Ammon's horn (tissue), 1 donor: ENCODE results near the gene GLYAT.
"Not testable (repeated sequence)": the region's sequence is repeated elsewhere in the genome, so short reads cannot be mapped to it uniquely, and the experiment has no call there.

Source experiments
- DNase-seq: peaks from one replicate; pipeline ENCODE4 v3.0.0-alpha.2; 2016; ENCODE audit warnings: low spot score

GLYAT gene

GRCh38 chr11:58742981-58743880, 11.5 kb upstream of the GLYAT start:
- no peak for DNase-seq

DNA sequence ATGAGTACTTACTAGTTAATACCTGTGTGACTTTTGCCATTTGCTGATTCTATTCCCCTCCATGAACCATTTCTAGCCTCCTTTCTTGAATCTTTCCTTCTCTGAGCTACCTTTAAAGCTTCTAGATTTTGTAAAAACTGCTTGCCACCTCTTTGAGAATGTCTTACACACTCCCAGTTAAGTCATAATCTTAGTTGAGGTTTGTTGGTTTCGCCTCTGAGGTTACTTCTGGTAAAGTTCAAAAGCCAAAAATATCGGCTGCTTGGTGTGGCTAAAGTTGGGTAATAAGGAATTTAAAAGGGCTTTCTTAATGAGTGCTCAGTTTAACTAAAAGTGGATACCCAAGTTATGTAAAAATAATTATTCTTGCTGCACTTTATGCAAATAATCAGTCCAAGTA, 10.4 kb upstream of the GLYAT start:
- DNase-seq = no peak

DNA sequence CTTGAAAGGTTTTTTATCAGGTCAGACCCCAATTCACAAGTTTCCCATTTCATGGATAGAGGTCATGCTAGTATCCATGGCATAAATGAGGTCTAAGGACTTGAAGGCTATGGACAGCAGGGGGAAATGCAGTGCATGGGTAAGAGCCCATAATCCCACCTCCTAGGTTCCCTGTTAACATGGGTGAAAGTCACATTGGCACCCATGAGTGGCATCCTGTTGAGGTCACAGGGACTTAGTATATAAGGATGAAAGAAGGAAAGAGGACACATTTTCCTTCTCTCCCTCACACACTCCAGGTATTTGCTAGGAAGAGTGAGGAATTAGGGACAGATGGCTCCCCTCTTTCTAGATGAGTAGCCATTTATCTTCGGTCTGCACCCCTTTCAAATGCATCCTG, 9.4 kb upstream of the GLYAT start:
- no peak for DNase-seq

DNA sequence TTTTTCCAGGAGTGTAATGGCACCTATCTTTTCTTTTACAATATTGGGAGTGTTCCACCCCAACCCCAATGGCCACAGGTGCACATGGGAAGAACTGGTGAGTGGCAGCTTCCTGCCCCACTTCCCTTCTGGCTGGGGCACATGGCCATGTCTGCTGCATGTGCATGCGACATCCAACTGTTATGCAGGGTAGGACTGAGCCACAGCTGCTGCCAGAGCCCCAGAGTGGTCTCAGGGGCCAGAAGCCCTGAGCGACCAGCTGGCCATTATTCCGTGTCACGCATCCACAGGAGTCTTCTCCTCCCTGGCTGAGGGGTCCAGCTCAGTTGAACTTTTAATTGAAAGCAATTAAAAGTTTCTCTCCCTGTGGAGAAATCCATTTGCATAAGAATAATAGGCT, 8.7 kb upstream of the GLYAT start:
- no peak for DNase-seq

DNA sequence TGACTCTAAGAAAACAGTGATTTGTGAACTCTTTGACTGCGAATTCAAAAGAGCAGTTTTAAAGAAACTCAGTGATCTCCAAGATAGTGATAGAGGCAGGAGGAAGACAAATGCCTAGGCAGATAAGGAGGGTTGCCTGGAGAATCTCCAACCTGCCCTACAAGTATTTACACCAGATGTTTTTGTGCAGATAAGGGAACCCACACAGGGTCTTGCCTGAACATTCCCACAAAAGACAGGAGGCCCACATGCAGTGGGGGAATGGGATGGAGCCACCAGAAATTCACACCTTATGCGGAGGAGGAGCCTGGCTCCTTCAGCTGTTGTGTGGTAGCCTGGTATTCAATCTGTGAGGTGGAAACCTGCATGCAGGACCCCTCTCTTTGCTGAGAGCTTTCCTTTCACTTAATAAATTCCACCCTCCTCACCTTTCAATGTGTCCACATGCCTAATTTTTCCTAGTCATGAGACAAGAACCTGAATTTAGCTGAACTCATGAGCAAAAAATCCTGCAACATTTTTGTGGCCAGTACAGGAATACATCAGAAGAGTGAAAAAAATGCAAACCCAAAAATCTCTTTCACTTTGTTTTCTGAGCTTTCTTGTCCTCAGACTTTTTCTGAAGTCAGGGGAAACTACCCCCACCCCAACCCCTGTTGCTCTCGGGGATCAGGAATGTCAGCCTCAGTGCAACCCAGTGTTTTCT, 8.1 kb upstream of the GLYAT start:
- no peak for DNase-seq

DNA sequence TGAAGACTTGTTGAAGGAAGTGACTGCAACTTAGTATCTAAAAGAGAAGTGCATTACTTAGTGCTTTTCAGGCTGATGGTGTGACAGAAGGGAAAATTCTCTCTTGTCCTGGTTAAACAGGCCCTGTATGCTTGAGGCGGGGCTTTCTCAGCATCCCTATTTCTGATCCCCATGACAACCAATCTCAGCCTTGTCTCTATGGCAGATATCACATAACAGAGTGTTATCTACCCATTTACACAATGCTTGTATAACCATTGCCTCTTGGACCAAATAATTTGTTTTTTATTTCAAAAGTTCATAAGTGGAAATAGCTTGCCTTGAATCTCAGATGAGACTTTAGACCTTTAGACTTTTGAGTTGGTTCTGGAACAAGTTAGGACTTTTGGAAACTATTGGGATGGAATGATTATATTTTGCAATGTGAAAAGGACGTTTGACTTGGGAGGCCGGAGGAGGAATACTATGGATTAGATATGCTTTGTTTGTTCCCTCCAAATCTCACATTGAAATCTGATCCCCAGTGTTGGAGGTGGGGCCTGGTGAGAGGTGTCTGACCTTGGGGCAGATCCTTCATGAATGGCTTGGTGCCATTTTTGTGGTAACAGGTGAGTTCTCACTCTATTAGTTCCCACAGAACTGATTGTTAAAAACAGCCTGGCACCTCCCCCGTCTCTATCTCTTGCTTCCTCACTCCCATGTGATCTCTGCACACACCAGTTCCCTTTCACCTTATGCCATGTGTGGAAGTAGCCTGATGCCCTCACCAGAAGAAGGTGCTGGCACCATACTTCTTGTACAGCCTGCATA, 3.1 kb upstream of the GLYAT start:
- DNase-seq = no peak

GRCh38 chr11:58730507-58731089, 1.1 kb downstream of the GLYAT start:
- DNase-seq = no peak

DNA sequence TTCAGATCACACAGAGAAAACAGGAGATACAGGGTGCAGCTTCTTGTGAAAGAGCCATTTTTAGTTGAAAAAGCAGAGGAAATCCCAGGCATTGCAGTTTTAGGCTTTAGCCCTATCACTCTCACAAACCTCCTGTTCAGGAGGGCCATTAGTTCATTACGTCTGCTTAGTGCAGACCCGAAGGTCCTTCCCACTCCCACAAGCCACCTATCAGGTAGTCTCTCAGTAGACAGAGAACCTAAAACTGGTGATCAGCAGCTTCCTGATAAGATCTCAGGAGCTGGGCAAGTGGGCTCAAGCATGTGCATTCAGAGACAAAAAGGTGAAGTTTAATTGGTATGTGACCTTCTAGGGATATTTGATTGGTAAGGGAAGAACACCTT, 4.3 kb downstream of the GLYAT start:
- DNase-seq = no peak

- no peak for DNase-seq
These were observed 4.9 kb downstream of the GLYAT start for GRCh38 chr11:58726737-58727414.

DNA sequence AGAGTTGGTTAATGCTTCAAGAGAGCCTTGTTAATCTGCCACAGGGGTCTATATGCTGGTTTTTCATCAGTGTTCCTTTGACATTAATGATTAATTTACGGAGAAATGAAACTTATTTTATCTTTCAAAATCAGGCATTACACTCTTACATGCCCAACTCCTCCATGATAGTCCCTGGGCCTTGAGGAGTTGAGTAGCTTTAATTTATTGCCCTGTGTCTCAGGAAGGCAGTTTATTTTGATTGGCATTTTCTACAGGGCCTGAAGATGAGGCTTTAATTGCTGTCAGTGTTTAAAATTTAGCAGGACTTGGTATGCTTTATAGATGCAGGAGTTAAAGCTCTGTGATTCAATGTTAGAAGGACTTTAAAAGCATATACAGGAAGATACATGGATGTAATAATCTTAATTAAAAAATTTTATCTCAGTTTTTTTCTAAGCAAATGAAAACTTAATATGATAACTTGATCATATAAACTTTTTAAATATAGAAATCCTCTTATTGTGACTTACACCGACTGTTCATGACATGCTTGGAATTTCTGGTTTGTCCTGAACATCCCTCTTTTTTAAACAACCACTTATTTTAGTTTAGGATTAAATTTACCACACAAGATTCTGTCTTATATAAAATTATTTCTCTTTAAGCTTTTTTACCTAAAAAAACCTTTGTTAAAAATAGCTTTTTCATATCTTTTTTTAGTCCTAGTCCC, 12.2 kb downstream of the GLYAT start:
- no peak for DNase-seq

GRCh38 chr11:58712531-58712930, 19.2 kb downstream of the GLYAT start:
- no peak for DNase-seq

GRCh38 chr11:58711832-58712231, 19.9 kb downstream of the GLYAT start:
- DNase-seq = no peak

GRCh38 chr11:58707767-58708166, 24.0 kb downstream of the GLYAT start:
- no peak for DNase-seq

DNA sequence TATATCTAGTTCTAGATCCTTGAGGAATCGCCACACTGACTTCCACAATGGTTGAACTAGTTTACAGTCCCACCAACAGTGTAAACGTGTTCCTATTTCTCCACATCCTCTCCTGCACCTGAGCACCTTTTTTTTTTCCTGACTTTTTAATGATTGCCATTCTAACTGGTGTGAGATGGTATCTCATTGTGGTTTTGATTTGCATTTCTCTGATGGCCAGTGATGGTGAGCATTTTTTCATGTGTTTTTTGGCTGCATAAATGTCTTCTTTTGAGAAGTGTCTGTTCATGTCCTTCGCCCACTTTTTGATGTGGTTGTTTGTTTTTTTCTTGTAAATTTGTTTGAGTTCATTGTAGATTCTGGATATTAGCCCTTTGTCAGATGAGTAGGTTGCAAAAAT, 34.9 kb downstream of the GLYAT start:
- not testable (repeated sequence) for DNase-seq

DNA sequence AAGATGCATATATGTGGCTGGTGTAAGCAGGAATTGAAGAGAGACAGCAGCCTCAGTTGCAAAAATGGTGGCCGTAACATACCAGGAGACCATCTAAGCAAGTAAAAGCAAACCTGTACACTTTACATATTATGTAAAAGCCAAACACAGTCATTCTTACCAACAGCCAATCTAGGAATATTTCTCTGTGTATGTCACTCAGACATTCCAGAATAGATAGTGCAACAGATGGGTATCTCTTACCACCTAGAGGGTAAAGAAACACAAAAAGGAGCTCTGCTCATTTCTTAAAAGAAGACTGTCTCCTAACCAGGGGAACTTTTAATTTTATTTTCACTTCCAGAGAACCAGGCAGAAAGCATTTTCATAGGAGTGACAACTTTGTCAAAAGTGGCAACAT, 38.7 kb downstream of the GLYAT start:
- DNase-seq = no peak

DNA sequence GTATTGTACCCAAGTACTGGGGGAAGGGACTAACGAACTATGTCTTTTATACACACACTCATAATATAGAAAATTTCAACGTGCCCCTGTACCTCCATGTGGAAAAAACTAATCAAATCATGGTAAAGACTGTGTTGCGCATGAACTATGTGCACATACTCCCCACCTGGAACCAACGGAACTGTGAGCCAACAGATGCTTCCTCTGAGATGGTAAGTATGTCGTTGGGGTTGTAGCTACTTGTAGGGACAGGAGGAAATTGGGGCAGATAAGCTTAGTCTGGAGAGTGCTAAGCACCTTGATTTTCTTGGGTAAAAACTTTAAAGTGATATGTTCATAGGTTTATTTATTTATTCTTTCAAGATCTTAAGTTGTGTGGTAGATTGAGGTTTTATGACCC, 40.1 kb downstream of the GLYAT start:
- no peak for DNase-seq

DNA sequence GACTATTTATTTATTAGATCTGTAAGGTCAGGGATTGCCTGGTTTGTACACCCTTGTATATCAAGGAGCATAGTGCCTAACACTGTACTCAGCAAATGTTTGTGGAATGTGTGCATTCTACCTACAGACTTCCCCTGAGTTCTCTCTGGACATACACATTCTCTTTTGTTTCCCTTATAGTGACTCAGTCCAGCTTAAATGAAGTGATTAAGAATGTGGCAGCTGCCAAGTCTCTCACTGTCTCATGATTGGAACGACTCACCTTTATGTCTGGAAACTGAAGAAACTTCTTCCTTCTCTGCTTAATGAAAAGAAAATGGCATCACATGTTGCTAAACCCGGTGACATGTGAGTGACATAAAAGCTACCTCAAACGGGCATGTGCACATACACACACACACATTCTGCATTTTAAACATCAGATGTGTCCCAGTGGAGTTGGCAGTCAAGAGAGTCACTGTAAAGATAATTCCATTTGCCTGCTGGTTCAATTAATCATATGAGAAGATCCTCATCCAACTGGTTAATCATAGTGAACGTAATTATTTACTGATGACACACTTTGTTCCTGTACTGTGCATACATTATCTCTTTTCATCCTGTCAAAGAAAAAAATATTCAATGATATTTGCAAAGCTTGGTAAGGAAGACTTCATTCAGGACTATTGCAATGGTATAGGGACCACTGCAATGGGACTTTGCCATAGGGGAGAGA, 42.8 kb downstream of the GLYAT start:
- DNase-seq = no peak

DNA sequence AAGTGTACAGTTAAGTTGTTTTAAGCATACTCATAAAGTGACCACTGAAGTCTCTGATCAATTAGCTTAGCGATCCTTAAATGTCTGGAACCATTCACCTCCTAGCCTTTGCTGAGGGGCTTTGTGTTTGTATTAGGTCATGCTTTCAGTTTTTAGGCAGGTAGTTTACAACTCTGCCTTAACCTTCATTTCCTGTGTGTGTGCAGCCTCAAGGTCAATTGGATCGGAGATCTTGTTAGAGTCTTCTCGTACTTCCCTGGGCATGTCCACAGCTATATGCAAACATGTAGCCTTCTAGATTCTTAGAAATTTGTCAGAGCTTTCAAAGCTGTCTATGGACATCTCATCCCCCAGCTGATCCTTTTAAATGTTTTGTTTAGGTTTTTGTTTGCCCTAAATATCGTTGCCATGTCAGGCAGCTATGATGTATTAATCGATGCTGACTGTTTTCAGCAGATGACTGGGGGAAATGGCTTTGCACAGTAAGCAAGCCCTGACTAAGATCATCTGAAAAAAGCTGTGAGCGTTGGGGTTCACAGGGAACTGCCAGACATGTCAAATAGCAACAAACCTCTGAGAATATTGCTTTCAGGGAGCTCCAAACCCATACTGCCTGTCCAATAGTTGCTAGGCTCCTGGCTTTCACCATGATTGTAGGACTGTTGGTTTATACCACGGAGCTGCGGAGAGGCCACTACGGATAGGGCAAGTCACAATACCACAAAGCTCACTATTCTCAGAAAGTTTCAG, 45.6 kb downstream of the GLYAT start:
- no peak for DNase-seq

GRCh38 chr11:58682660-58683059, 49.1 kb downstream of the GLYAT start:
- DNase-seq = not testable (repeated sequence)

DNA sequence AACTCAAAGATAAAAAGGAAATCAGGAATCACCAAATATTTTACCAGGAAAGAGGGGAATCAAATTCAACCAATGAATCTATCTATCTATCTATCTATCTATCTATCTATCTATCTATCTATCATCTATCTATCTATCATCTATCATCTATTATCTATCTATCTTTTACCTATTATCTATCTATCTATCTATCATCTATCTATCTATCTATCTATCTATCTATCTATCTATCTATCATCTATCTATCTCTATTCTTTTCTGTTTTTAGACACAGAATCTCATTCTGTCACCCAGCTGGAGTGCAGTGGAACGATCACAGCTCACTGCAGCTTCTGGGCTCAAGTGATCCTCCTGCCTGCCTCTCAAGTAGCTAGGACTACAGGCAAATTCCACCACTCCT, 54.2 kb downstream of the GLYAT start:
- DNase-seq = not testable (repeated sequence)
